Adrenal gland (tissue), 5 donors: ENCODE results near the gene VPS4B.

Experiments
- POLR2A ChIP-seq, 2 donors: fragments of 450-650 bp; IDR thresholded peaks; one replicate each; pipeline ENCODE4 v1.6.1; 2017; ENCODE audit warnings: antibody characterized with exemption in 2 of 2, mild to moderate bottlenecking in 2 of 2, moderate library complexity in 1 of 2
- TF ChIP-seq, protein P1 (sequence below), 6 experiments: fragments of 450-650 bp in 4 of 6; fragments of 200-600 bp in 2 of 6; sonication (generic) in 1 of 6; IDR thresholded peaks; 1 replicate in 5 of 6; 2 replicates in 1 of 6; pipeline versions ENCODE4 v1.5.1 to v1.8.0; 2016 to 2021; ENCODE audit warnings: antibody characterized with exemption in 6 of 6, mild to moderate bottlenecking in 2 of 6, moderate library complexity in 1 of 6
- donor health status: DM: no; HTN: no; CAD: no.

- TF ChIP-seq POLR2A (IDR thresholded peaks at IDR 0.05): no peak
- TF ChIP-seq, protein P1, sequence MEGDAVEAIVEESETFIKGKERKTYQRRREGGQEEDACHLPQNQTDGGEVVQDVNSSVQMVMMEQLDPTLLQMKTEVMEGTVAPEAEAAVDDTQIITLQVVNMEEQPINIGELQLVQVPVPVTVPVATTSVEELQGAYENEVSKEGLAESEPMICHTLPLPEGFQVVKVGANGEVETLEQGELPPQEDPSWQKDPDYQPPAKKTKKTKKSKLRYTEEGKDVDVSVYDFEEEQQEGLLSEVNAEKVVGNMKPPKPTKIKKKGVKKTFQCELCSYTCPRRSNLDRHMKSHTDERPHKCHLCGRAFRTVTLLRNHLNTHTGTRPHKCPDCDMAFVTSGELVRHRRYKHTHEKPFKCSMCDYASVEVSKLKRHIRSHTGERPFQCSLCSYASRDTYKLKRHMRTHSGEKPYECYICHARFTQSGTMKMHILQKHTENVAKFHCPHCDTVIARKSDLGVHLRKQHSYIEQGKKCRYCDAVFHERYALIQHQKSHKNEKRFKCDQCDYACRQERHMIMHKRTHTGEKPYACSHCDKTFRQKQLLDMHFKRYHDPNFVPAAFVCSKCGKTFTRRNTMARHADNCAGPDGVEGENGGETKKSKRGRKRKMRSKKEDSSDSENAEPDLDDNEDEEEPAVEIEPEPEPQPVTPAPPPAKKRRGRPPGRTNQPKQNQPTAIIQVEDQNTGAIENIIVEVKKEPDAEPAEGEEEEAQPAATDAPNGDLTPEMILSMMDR (IDR thresholded peaks at IDR 0.05): no peak
Observed at GRCh38 chr18:63457977-63458376, 35.7 kb upstream of the VPS4B start.
